PC-9 (cell line): Measurements from ENCODE around the gene DCTN1. TPM values are rescaled to one million over a fixed set of nuclear protein-coding genes. Genes with fewer than 3 reads are reported as not detected.

ENCODE experiments used
- BruUV-seq: library from RNA; stranded (reverse); fragments of 400-500 nt; replicated peaks from 2 replicates; lab custom pipeline; 2021; lab: Mats Ljungman, UMichigan
- CTCF ChIA-PET: fragments of 300-600 bp; sonication (Branson Sonifier 250); formaldehyde crosslinking; loops from one replicate; lab custom pipeline; 2022; ENCODE audit warnings: antibody characterized with exemption; lab: Charles Lee
- POLR2A ChIA-PET: fragments of 300-600 bp; sonication (Branson Sonifier 250); formaldehyde crosslinking; loops from one replicate; lab custom pipeline; 2022; ENCODE audit warnings: antibody characterized with exemption; ENCODE audit not compliant: unreplicated experiment; lab: Charles Lee
- DNase-seq, 2 experiments: peaks; one replicate each; pipeline versions ENCODE4 v3.0.0 to v3.0.0-alpha.2; 2015 to 2022; ENCODE audit warnings: mixed read lengths in 1 of 2
- H2AFZ ChIP-seq: fragments of 200-600 bp; sonication (generic); 2 replicates; pipeline ENCODE4 v1.8.1; 2017; ENCODE audit warnings: antibody characterized with exemption
- H3F3A ChIP-seq: fragments of 200-600 bp; sonication (generic); 2 replicates; pipeline ENCODE4 v1.8.1; 2017; ENCODE audit warnings: antibody characterized with exemption, mild to moderate bottlenecking, low read depth; ENCODE audit not compliant: insufficient read depth
- H3K27ac ChIP-seq: fragments of 200-600 bp; sonication (generic); 2 replicates; pipeline ENCODE4 v1.6.1; 2016; ENCODE audit warnings: mixed run types
- H3K27me3 ChIP-seq: fragments of 200-600 bp; sonication (generic); 2 replicates; pipeline ENCODE4 v1.6.1; 2016; ENCODE audit warnings: low read depth, mixed run types; ENCODE audit not compliant: insufficient read depth
- H3K36me3 ChIP-seq: fragments of 200-600 bp; sonication (generic); 2 replicates; pipeline ENCODE4 v1.6.1; 2016; ENCODE audit warnings: low read depth, mixed run types
- H3K4me1 ChIP-seq: fragments of 200-600 bp; sonication (generic); replicated peaks from 2 replicates; pipeline ENCODE4 v1.6.1; 2016; ENCODE audit warnings: mixed run types; ENCODE audit not compliant: insufficient read depth
- H3K4me2 ChIP-seq: fragments of 200-600 bp; sonication (generic); 2 replicates; pipeline ENCODE4 v1.6.1; 2017; ENCODE audit warnings: mixed run types
- H3K4me3 ChIP-seq: fragments of 200-600 bp; sonication (generic); 2 replicates; pipeline ENCODE4 v1.6.1; 2016; ENCODE audit warnings: mixed run types
- H3K79me2 ChIP-seq: fragments of 200-600 bp; sonication (generic); 2 replicates; pipeline ENCODE4 v1.6.1; 2017; ENCODE audit warnings: low read depth, mixed run types
- H3K9me2 ChIP-seq: fragments of 200-600 bp; sonication (generic); 2 replicates; pipeline ENCODE4 v1.8.1; 2017; ENCODE audit warnings: mild to moderate bottlenecking; ENCODE audit not compliant: insufficient read depth
- H3K9me3 ChIP-seq: fragments of 200-600 bp; sonication (generic); 2 replicates; pipeline ENCODE4 v1.8.1; 2016; ENCODE audit warnings: low read depth; ENCODE audit not compliant: insufficient read depth
- H4K20me1 ChIP-seq: fragments of 200-600 bp; sonication (generic); 2 replicates; pipeline ENCODE4 v1.8.1; 2017; ENCODE audit not compliant: insufficient read depth
- EZH2 ChIP-seq: fragments of 200-600 bp; sonication (generic); IDR thresholded peaks from 2 replicates; pipeline ENCODE4 v1.8.0; 2017; ENCODE audit warnings: antibody characterized with exemption, low read depth
- intact Hi-C: fragments of 100-400 bp; cut with micrococcal nuclease; formaldehyde crosslinking; loops from one replicate; pipeline ENCODE4 v1.10.0; 2022; ENCODE audit not compliant: unreplicated experiment
- total RNA-seq: library from RNA; stranded (reverse); gene quantifications from 2 replicates; pipeline ENCODE4 v1.2.3, GENCODE V29; 2021
- TF ChIP-seq, protein P1 (sequence below): fragments of 200-600 bp; sonication (generic); conservative IDR thresholded peaks from 2 replicates; pipeline ENCODE4 v1.6.1; 2017; ENCODE audit warnings: mixed run types, antibody characterized with exemption, mild to moderate bottlenecking, moderate library complexity

DCTN1 gene
- total RNA-seq, 1 experiment from 2014 or later: 130 TPM

DNA sequence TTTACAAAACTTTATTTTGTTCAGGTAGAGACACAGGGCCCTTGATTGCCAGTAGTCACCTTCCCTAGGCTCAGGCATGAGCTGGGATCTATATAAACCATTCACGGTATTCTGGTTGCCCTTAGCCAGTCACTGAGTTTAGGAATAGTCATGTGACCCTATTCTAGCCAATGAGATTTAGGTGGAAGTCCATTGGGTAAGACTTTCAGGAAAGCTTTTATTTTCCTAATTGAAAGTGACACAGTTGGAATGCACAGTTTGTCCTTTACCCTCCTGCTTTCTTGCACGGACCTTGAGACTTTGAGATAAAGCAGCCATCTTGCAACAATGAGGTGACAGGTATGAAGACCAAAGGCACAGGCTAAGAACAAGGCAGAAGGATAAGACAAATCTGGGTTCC lies 58.4 kb downstream of the DCTN1 start:
- Histone ChIP-seq H4K20me1 (no peaks in the 10 kb centered on the region), H3K4me3 (no peak overlapping the region), H3K4me1 (no peaks in the 10 kb centered on the region), H3K27ac (no peak overlapping the region), H3K9me3 (no peaks in the 10 kb centered on the region), H3K36me3 (no peaks in the 10 kb centered on the region), H3K4me2 (no peak overlapping the region), H3K79me2 (no peaks in the 10 kb centered on the region), H3K9me2 (peaks cover 5% of the 10 kb centered on the region; the same call in 1 of the 2 replicates), H3F3A (no peaks in the 10 kb centered on the region), H3K27me3 (0 out of 2 replicates have a peak, but pooled peaks cover 5% of the 10 kb centered on the region), H2AFZ (no peak overlapping the region)
- intact Hi-C loops: no loop called here
- DNase-seq: no peak
- BruUV-seq: no TSS peak
- CTCF ChIA-PET: interaction anchor here (0.6 kb wide), 1 partner anchor 102 kb away, joined by 3 read pairs; no protein-coding TSS in a partner anchor
- TF ChIP-seq, protein P1, sequence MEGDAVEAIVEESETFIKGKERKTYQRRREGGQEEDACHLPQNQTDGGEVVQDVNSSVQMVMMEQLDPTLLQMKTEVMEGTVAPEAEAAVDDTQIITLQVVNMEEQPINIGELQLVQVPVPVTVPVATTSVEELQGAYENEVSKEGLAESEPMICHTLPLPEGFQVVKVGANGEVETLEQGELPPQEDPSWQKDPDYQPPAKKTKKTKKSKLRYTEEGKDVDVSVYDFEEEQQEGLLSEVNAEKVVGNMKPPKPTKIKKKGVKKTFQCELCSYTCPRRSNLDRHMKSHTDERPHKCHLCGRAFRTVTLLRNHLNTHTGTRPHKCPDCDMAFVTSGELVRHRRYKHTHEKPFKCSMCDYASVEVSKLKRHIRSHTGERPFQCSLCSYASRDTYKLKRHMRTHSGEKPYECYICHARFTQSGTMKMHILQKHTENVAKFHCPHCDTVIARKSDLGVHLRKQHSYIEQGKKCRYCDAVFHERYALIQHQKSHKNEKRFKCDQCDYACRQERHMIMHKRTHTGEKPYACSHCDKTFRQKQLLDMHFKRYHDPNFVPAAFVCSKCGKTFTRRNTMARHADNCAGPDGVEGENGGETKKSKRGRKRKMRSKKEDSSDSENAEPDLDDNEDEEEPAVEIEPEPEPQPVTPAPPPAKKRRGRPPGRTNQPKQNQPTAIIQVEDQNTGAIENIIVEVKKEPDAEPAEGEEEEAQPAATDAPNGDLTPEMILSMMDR: no peak
- no peak for TF ChIP-seq EZH2
- POLR2A ChIA-PET: no interaction called here

DNA sequence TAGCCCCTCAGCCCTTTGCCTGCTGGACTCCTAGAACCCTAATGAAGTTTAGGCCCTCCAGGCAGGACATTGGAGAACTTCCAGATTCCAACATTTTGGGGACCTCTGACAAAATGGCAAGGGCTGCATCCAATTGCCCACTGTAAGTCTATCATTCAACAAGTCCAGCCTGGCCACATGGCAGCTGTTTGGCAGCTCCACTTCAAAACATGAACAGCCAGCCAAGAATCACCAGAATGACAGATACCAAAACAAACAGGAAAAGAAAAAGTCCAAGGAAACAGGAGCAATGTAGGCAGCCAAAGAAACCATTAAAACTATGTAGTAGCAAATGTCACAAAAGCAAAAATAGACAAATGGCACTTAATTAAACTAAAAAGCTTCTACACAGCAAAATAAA lies 62.4 kb downstream of the DCTN1 start:
- H3K79me2 ChIP-seq: no peaks in the 10 kb centered on the region
- BruUV-seq: no TSS peak
- no peaks in the 10 kb centered on the region for H3K36me3 ChIP-seq
- no peak overlapping the region for H2AFZ ChIP-seq
- H3K4me1 ChIP-seq: no peaks in the 10 kb centered on the region
- TF ChIP-seq, protein P1: no peak
- no peak for TF ChIP-seq EZH2
- H3K4me3 ChIP-seq: no peak overlapping the region
- no peaks in the 10 kb centered on the region for H3F3A ChIP-seq
- no peaks in the 10 kb centered on the region for H3K27me3 ChIP-seq
- H4K20me1 ChIP-seq: no peaks in the 10 kb centered on the region
- ChIA-PET POLR2A (no interaction called here), CTCF (no interaction called here)
- peaks cover 5% of the 10 kb centered on the region; the same call in 1 of the 2 replicates for H3K9me2 ChIP-seq
- intact Hi-C loops: no loop called here
- H3K9me3 ChIP-seq: no peaks in the 10 kb centered on the region
- no peak for DNase-seq
- H3K4me2 ChIP-seq: no peak overlapping the region
- H3K27ac ChIP-seq: no peak overlapping the region

DNA sequence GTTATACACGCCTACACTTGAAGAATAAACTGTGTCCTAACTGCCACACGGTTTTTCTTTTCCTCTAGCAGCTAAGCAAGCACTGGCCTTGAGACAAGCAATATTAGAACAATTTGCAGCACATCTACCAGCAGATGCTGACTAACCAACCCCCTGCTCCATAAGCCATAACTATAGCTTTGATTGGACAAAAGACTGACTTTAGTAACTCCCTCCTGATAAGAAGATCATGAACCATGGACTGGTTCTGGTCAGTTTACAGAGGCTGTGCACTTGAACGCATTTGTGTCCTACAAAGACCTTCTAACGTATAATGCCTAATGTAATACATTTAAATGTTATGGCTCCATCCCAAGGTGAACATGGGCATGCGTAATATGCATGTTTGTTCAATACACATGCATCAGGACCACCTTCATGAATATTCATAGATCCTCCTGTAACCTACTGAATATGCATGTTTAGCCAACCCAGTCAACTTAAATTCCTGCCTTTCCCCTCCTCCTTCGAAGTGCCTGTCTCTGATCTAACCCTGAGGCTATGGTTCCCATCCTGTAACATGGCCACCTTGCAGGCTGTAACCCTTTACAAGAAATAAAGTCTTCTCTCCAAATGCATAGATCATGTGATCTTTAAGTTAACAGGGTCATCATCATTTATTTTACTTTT lies 63.4 kb downstream of the DCTN1 start:
- TF ChIP-seq EZH2: no peak
- TF ChIP-seq, protein P1: no peak
- Histone ChIP-seq H3K36me3 (no peaks in the 10 kb centered on the region), H2AFZ (no peak overlapping the region), H3K9me2 (peaks cover 2% of the 10 kb centered on the region; the same call in 1 of the 2 replicates), H3K4me1 (no peaks in the 10 kb centered on the region), H3K27me3 (no peaks in the 10 kb centered on the region), H3F3A (no peaks in the 10 kb centered on the region), H3K79me2 (no peaks in the 10 kb centered on the region), H4K20me1 (no peaks in the 10 kb centered on the region), H3K4me3 (no peak overlapping the region), H3K27ac (no peak overlapping the region), H3K9me3 (no peaks in the 10 kb centered on the region), H3K4me2 (no peak overlapping the region)
- BruUV-seq: no TSS peak
- CTCF ChIA-PET: no interaction called here
- intact Hi-C loops: no loop called here
- no peak for DNase-seq
- POLR2A ChIA-PET: no interaction called here
